Posterior cingulate gyrus (tissue), 11 donors: ENCODE results near the gene GPR137.
"Not testable (repeated sequence)": the region's sequence is repeated elsewhere in the genome, so short reads cannot be mapped to it uniquely, and the experiment has no call there.

Source experiments
- DNase-seq, 10 donors: peaks; one replicate each; pipeline versions ENCODE4 v3.0.0 to v3.0.0-alpha.2; 2020 to 2021; ENCODE audit warnings: mixed read lengths in 3 of 10
- intact Hi-C: fragments of 100-400 bp; cut with DNase I; formaldehyde crosslinking; loops from one replicate; pipeline ENCODE4 v1.15.1; 2023

GPR137 gene

GRCh38 chr11:64284962-64285884, at the start of gene GPR137:
GPR137 (plus strand) TSS chr11:64285848; CDS start chr11:64286525, 677 bp downstream.
- intact Hi-C loops = loop anchor here (1.0 kb wide), 2 partner anchors 15 to 20 kb away; partner anchors contain the start of gene ESRRA
- peak; percentile 81 to 98 (median 86) for DNase-seq

DNA sequence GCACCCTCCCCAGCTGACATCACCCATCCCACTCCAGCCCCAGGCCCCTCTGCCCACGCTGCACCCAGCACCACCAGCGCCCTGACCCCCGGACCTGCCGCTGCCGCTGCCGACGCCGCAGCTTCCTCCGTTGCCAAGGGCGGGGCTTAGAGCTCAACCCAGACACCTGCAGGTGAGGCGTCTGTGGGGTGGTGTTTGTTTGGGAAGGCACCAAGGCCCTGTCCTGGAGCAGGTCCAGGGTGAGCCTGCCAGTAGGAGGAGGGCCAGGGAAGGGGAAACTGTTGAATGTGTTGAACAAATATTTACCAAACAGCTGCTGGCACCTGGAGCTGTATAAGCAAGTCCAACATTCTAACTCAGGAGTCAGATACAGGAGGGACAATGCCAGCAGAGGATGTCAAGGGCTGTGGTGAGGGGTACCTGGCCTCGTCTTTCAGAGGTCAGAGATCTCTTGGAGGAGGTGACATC, 48.1 kb upstream of the GPR137 start:
- intact Hi-C loops = loop anchor here (10.0 kb wide), 1 partner anchor 53 kb away; the partner anchor contains the start of gene STIP1
- DNase-seq = no peak

- intact Hi-C loops = loop anchor here (10.0 kb wide), 1 partner anchor 53 kb away; the partner anchor contains the start of gene STIP1
- DNase-seq = no peak
Observed at GRCh38 chr11:64238076-64238475, 47.6 kb upstream of the GPR137 start.

GRCh38 chr11:64238999-64239398, 46.6 kb upstream of the GPR137 start:
- DNase-seq = no peak
- intact Hi-C loops = loop anchor here (10.0 kb wide), 1 partner anchor 54 kb away; the partner anchor contains the start of gene STIP1

DNA sequence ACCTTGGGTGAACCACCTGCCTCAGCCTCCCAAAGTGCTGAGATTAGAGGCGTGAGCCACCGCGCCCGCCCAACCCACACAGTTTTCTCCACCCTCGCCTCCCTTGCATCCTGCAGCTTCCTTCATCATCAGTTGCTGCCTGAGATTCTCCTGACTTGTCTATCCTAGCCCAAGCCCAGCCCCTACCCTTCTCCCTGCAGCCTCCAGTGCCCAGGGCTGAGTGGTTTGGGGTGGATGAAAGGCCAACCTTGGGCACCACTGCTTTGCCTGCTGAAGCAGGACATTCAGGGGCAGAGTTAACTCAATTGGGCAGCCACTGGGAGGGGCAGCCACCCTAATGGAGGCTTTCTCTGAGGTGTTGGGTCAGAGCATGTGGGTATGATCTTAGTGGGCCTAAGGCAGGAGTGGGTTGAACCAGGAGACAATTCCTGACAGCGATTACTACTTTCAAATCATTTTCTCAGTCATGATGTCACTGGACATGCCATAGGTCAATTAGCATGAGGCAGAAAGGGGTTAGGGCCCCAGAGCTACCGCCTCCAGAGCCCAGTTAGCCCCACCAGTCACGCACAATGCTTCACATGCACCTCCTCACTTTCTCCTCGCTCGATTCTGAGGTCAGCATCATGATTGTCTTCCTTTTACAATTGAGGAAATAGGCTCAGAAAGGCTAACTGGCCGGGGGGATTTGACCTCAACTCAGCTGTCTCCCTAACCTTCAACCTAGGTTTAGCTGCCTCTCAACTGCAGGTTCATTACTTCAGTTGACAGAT, 45.8 kb upstream of the GPR137 start:
- intact Hi-C loops = loop anchor here (10.0 kb wide), 1 partner anchor 55 kb away; the partner anchor contains the start of gene STIP1
- no peak for DNase-seq

- intact Hi-C loops = no loop called here
- peak; percentile 91 to 100 (median 96) for DNase-seq
Observed at GRCh38 chr11:64240435-64241240, 45.0 kb upstream of the GPR137 start, which contains the start of gene FKBP2. FKBP2 (plus strand) TSS chr11:64241095; CDS start chr11:64242388, 1,293 bp downstream.

- DNase-seq = peak in 6 of 10 donors; percentile 99 to 100 (median 100)
- intact Hi-C loops = no loop called here
Observed at GRCh38 chr11:64241241-64241490, 44.5 kb upstream of the GPR137 start.

- peak in 5 of 10 donors; percentile 89 to 100 (median 100) for DNase-seq
- intact Hi-C loops = no loop called here
Observed at GRCh38 chr11:64241491-64242374, 43.9 kb upstream of the GPR137 start.

GRCh38 chr11:64243236-64243854, 42.3 kb upstream of the GPR137 start:
- intact Hi-C loops = no loop called here
- DNase-seq = no peak

DNA sequence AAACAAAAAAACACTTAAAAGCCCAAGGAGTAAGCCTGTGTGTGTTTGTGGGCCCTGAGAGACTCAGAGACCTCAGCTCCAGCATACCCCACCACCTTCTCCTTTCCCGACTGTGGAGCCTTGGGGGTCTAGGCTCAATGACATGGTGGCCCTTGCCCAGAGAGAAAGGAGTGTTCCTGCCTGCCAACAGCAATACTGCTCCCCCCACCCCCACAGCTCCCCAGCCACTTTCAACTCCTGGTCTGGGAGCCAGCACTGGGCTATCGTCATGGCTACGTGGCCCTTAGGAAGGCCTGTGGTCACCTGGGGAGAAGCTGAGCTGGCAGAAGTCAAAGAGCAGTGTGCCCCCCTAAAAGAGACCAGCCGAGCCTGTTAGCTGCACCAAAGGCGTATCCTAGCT, 41.5 kb upstream of the GPR137 start:
- no peak for DNase-seq
- intact Hi-C loops = no loop called here

GRCh38 chr11:64244966-64245365, 40.7 kb upstream of the GPR137 start:
- intact Hi-C loops = no loop called here
- no peak for DNase-seq

DNA sequence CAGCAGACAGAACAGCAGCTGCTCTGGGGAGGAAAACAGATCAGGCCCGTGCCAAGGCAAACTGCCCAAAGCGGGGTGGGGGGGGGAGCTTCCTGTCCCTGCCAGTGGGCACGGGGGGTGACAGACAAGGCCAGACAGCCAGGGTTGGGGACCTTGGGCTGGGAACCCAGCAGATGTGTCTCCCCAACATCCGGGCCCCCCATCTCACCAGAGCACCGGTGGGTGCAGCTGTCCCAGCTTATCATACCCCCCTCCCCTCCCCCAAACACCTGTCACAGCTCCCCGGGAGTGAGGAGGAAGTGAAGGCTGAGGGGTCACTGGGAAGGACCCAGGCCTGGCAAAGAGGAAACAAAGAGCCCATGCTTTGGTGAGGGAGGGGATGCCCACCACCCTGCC, 40.2 kb upstream of the GPR137 start:
- intact Hi-C loops = no loop called here
- DNase-seq = peak in 3 of 10 donors; percentile 49 to 81 (median 52)

DNA sequence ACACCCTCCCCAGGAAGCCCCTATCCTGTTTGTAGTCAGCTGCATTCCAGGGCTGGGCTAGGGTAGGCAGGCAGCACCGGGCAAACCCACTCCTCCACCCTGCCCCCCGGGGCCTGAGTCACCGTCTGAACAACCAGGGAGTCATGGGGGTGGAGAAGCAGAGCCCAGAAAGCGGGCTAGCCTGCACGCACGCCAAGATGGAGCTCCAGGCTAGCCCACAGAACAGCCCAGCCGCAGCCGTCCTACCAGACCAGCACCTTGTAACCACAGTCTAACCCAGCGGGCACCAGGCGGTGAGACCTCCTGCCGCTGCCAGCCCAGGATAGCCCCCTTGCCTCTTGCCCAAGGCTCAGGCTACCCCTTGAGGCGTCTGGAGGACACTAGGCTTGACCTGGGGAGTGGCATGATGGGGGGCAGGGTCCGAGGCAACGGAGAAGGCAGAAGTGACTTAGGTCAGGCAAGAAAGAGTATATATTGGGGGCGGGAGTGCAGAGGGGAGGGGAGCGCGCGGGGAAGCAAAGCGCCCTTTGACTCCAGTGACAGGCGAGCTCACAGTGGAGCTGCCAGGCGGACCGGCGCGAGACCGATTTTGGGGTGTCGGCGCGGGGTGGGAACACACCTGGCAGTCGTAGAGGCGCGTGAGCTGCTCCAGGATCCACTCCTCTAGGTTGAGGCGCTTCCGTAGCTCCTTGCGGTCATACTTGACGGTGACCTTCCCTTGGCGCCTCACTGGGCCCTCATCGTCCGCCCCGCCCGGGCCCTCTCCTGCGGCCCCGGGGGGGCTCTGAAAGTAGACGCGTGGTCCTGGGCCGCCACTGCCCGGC, 39.6 kb upstream of the GPR137 start:
- intact Hi-C loops = no loop called here
- peak in 2 of 10 donors; percentile 57 to 80 for DNase-seq

- intact Hi-C loops, DNase-seq: not testable (repeated sequence)
Observed at GRCh38 chr11:64246621-64246870, 39.1 kb upstream of the GPR137 start.

GRCh38 chr11:64246871-64247728, 38.5 kb upstream of the GPR137 start, which contains the start of gene PPP1R14B:
PPP1R14B (minus strand) TSS chr11:64246943; CDS start chr11:64246673, 270 bp downstream.
- peak; percentile 79 to 97 (median 88) for DNase-seq
- intact Hi-C loops = no loop called here

- intact Hi-C loops = no loop called here
- DNase-seq = no peak
Observed at GRCh38 chr11:64247729-64248531, 37.7 kb upstream of the GPR137 start.
